Gastroesophageal sphincter (tissue), 3 donors: ENCODE data around the gene MITF.

Experiments
- CTCF ChIP-seq, 4 experiments: fragments of 200-600 bp in 2 of 4; fragments of 450-650 bp in 2 of 4; sonication (generic) in 1 of 4; IDR thresholded peaks; one replicate each; pipeline ENCODE4 v1.5.1; 2017 to 2019; ENCODE audit warnings: antibody characterized with exemption in 4 of 4, mild to moderate bottlenecking in 2 of 4, moderate library complexity in 2 of 4
- EP300 ChIP-seq: sonication (generic); formaldehyde crosslinking; IDR thresholded peaks from one replicate; pipeline ENCODE4 v1.6.1; 2017; ENCODE audit warnings: antibody characterized with exemption, mild to moderate bottlenecking
- POLR2A ChIP-seq, 2 donors: fragments of 450-650 bp; IDR thresholded peaks; one replicate each; pipeline ENCODE4 v1.6.1; 2017; ENCODE audit warnings: antibody characterized with exemption in 2 of 2, mild to moderate bottlenecking in 2 of 2, moderate library complexity in 1 of 2
- POLR2AphosphoS5 ChIP-seq: sonication (generic); formaldehyde crosslinking; IDR thresholded peaks from one replicate; pipeline ENCODE4 v1.6.1; 2017; ENCODE audit warnings: antibody characterized with exemption

DNA sequence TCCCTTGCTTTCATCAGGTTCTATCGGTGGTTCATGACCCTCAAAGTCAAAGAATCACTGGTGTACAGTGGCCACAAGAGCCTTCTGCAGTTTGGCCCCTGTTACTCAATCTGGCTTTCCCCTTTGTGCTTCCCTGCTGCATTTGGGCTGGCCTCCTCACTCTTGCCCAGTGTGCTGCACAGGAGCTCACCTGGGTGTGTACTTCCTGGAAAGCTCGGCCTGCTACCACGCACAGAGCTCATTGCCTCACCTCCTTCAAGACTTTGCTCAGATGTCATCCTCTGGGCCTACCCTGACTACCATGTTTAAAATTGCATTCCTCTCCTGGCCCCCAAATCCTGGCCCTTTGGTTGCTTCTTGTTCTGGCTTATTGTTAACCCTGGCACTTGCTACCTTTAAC lies 90.9 kb downstream of the MITF start:
- TF ChIP-seq EP300 (no peak), CTCF (IDR thresholded peaks at IDR 0.05) (no peak), POLR2A (IDR thresholded peaks at IDR 0.05) (no peak), POLR2AphosphoS5 (no peak)
